CD4-positive, alpha-beta T cell (primary cell): ENCODE data around the gene RGS12. TPM values are rescaled to one million over a fixed set of nuclear protein-coding genes. Genes with fewer than 3 reads are reported as not detected.

Experiments
- ATAC-seq: fragments of 200-7000 bp; cut with Tn5 transposase; one replicate; pipeline ENCODE4 v1.10.0; 2022; ENCODE audit warnings: mild to moderate bottlenecking; ENCODE audit not compliant: poor library complexity
- CTCF ChIA-PET: fragments of 350-600 bp; sonication (Branson Sonifier 250); formaldehyde crosslinking; loops from one replicate; lab custom pipeline; 2021; ENCODE audit warnings: antibody characterized with exemption, inconsistent platforms; lab: Charles Lee
- POLR2A ChIA-PET: fragments of 350-600 bp; sonication (Branson Sonifier 250); formaldehyde crosslinking; loops from one replicate; lab custom pipeline; 2021; ENCODE audit warnings: antibody characterized with exemption, inconsistent platforms; lab: Charles Lee
- DNase-seq, 14 experiments: peaks; one replicate each; pipeline ENCODE4 v3.0.0-alpha.2; 2013 to 2020; ENCODE audit warnings: mixed read lengths in 2 of 14
- H3K27ac ChIP-seq, 2 donors: one replicate each; pipeline versions ENCODE4 v1.5.1 to v1.7.0; 2013; ENCODE audit warnings: low read length in 2 of 2, low read depth in 1 of 2, mild to moderate bottlenecking in 1 of 2
- H3K27me3 ChIP-seq, 2 experiments: 1 replicate in 1 of 2; 2 replicates in 1 of 2; pipeline versions ENCODE4 v1.6.1 to v1.7.0; 2013; ENCODE audit warnings: low read length in 2 of 2, control low read depth in 1 of 2, mild to moderate bottlenecking in 1 of 2, moderate library complexity in 1 of 2; ENCODE audit not compliant: insufficient read depth in 2 of 2, control insufficient read depth in 1 of 2
- H3K36me3 ChIP-seq: one replicate; pipeline ENCODE4 v1.6.1; 2013; ENCODE audit warnings: low read length, control low read depth; ENCODE audit not compliant: insufficient read depth
- H3K4me1 ChIP-seq: one replicate; pipeline ENCODE4 v1.6.1; 2013; ENCODE audit warnings: low read length, control low read depth; ENCODE audit not compliant: insufficient read depth
- H3K4me3 ChIP-seq: one replicate; pipeline ENCODE4 v1.5.1; 2013; ENCODE audit warnings: mild to moderate bottlenecking, low read length, moderate library complexity
- H3K9me3 ChIP-seq, 2 experiments: 1 replicate in 1 of 2; 2 replicates in 1 of 2; pipeline versions ENCODE4 v1.6.1 to v1.7.0; 2013; ENCODE audit warnings: low read length in 2 of 2, mild to moderate bottlenecking in 2 of 2, control low read depth in 1 of 2, moderate library complexity in 1 of 2; ENCODE audit not compliant: control insufficient read depth in 1 of 2, insufficient read depth in 1 of 2
- H3K27ac Mint-ChIP-seq: one replicate; pipeline ENCODE4 v1.8.0; 2020; ENCODE audit warnings: mixed read lengths
- H3K27me3 Mint-ChIP-seq: one replicate; pipeline ENCODE4 v1.8.0; 2021; ENCODE audit warnings: mixed read lengths
- H3K36me3 Mint-ChIP-seq: one replicate; pipeline ENCODE4 v1.8.0; 2021; ENCODE audit warnings: low read depth, mixed read lengths
- H3K4me1 Mint-ChIP-seq: one replicate; pipeline ENCODE4 v1.8.0; 2021; ENCODE audit warnings: low read depth, mixed read lengths
- H3K4me3 Mint-ChIP-seq: one replicate; pipeline ENCODE4 v1.8.0; 2020; ENCODE audit warnings: mild to moderate bottlenecking, mixed read lengths
- H3K9me3 Mint-ChIP-seq: one replicate; pipeline ENCODE4 v1.8.0; 2020; ENCODE audit warnings: mixed read lengths
- CTCF ChIP-seq: fragments of 200-600 bp; IDR thresholded peaks from one replicate; pipeline ENCODE4 v1.8.0; 2022; ENCODE audit warnings: antibody characterized with exemption, mild to moderate bottlenecking
- intact Hi-C, 2 experiments: fragments of 100-400 bp; cut with DNase I in 1 of 2; cut with micrococcal nuclease in 1 of 2; formaldehyde crosslinking; loops; one replicate each; pipeline versions ENCODE4 v1.15.1 to v1.9.0; 2023 to 2025; cut with DNase I, micrococcal nuclease
- total RNA-seq, 174 experiments: library from RNA in 2 of 174; stranded (reverse) in 2 of 174; gene quantifications; one replicate each; pipeline ENCODE4 v1.2.3 and lab custom pipeline; 2021 to 2026

Gene RGS12
- total RNA-seq, 2 experiments from 2014 or later = 14.1 to 16.9 TPM

- Mint-ChIP-seq H3K4me1 (peaks cover 14% of the 10 kb centered on the region), H3K27ac (no peak overlapping the region), H3K36me3 (peaks cover 5% of the 10 kb centered on the region), H3K9me3 (no peaks in the 10 kb centered on the region), H3K4me3 (peak overlapping the region; percentile 56), H3K27me3 (peaks cover 28% of the 10 kb centered on the region)
- ATAC-seq (no peak), DNase-seq (no peak)
- Histone ChIP-seq H3K27ac (no peak overlapping the region), H3K9me3 (peaks cover 0 to 8% of the 10 kb centered on the region in 2 experiments), H3K36me3 (no peaks in the 10 kb centered on the region), H3K27me3 (peaks cover 12 to 24% of the 10 kb centered on the region in 2 experiments), H3K4me1 (peaks cover 26% of the 10 kb centered on the region), H3K4me3 (no peak overlapping the region)
- TF ChIP-seq CTCF = no peak
- intact Hi-C loops = no loop called here
- ChIA-PET CTCF (no interaction called here), POLR2A (no interaction called here)
Observed at GRCh38 chr4:3287271-3287971, 5.4 kb upstream of the RGS12 start.

- POLR2A ChIA-PET = no interaction called here
- Histone ChIP-seq H3K27ac (no peak overlapping the region), H3K4me1 (peaks cover 28% of the 10 kb centered on the region), H3K4me3 (no peak overlapping the region), H3K36me3 (no peaks in the 10 kb centered on the region), H3K27me3 (peaks cover 12 to 24% of the 10 kb centered on the region in 2 experiments), H3K9me3 (peaks cover 0 to 4% of the 10 kb centered on the region in 2 experiments)
- intact Hi-C loops = no loop called here
- CTCF ChIA-PET = no interaction called here
- Mint-ChIP-seq H3K27ac (no peak overlapping the region), H3K9me3 (no peaks in the 10 kb centered on the region), H3K4me1 (peaks cover 14% of the 10 kb centered on the region), H3K4me3 (no peak overlapping the region), H3K27me3 (peaks cover 28% of the 10 kb centered on the region), H3K36me3 (peaks cover 5% of the 10 kb centered on the region)
- ATAC-seq = no peak
- no peak for TF ChIP-seq CTCF
- no peak for DNase-seq
Observed at GRCh38 chr4:3287972-3288570, 4.8 kb upstream of the RGS12 start.

- peaks cover 31% of the 10 kb centered on the region for H3K4me1 ChIP-seq
- peak in 1 of 14 experiments; percentile 6 for DNase-seq
- Mint-ChIP-seq H3K36me3 (peaks cover 5% of the 10 kb centered on the region), H3K4me1 (peaks cover 18% of the 10 kb centered on the region), H3K9me3 (no peaks in the 10 kb centered on the region), H3K27ac (no peak overlapping the region), H3K27me3 (peaks cover 28% of the 10 kb centered on the region), H3K4me3 (no peak overlapping the region)
- peaks cover 0 to 2% of the 10 kb centered on the region in 2 experiments for H3K9me3 ChIP-seq
- no peak for TF ChIP-seq CTCF
- ChIA-PET CTCF (no interaction called here), POLR2A (no interaction called here)
- H3K4me3 ChIP-seq = no peak overlapping the region
- ATAC-seq = no peak
- no peaks in the 10 kb centered on the region for H3K36me3 ChIP-seq
- intact Hi-C loops = no loop called here
- H3K27ac ChIP-seq = no peak overlapping the region
- H3K27me3 ChIP-seq = peaks cover 12 to 24% of the 10 kb centered on the region in 2 experiments
Observed at GRCh38 chr4:3288571-3289094, 4.2 kb upstream of the RGS12 start.
